GM12892 (cell line): ENCODE measurements around the gene YJEFN3.

ENCODE experiments used
- POLR2A ChIP-seq: IDR thresholded peaks from 2 replicates; pipeline ENCODE4 v1.6.1; 2011; ENCODE audit warnings: low read depth, low read length, control low read depth
- POLR2AphosphoS5 ChIP-seq: IDR thresholded peaks from 2 replicates; pipeline ENCODE4 v1.6.1; 2011; ENCODE audit warnings: low read depth, low read length, control low read depth
- TAF1 ChIP-seq: IDR thresholded peaks from 2 replicates; pipeline ENCODE4 v1.6.1; 2011; ENCODE audit warnings: low read depth, mild to moderate bottlenecking, control low read depth, low read length, borderline replicate concordance

DNA sequence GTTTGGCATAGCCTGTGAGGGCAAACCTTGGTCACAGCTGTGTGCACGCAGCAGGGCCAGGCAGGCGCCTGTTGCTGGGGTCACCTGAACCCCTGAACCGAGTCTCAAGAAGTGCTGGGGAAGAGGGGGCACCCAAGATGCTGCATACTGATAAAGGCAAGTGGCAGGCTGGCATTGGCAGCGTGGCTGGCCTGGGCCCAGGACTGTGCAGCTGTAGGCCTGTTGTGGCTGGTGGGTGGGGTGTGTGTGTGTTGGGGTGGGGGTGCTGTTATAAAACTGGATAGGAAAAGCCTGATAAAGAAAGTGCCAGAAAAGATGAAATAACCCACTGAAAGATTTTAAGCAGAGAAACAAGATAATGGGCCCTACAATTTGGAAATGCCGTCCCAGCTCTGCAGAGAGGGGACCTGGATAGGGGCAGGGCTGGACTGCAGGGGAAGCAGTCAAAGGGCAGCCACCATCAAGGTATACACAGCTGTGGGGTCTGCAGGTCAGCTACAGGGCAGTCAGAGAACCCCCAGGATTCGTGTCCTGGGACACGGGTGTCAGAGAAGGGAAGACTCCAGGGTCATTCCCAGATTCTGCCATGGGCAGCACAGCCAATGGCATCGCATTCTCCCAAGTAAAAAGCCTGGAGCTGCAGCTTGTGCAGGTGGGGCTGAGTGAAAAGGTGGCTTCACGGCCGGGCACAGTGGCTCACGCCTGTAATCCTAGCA is 42.5 kb downstream of the YJEFN3 start:
- TF ChIP-seq POLR2A (no peak), POLR2AphosphoS5 (no peak), TAF1 (no peak)
